Neural progenitor cell (in vitro differentiated cells): Measurements from ENCODE around the gene PSME3IP1. TPM values are rescaled to one million over a fixed set of nuclear protein-coding genes. Genes with fewer than 3 reads are reported as not detected.
A peak's percentile ranks its signal among the peaks of the same experiment; 100 is the strongest.

ENCODE experiments used
- DNase-seq: peaks from one replicate; pipeline ENCODE4 v3.0.0-alpha.2; 2016; ENCODE audit warnings: low spot score
- H2AFZ ChIP-seq: fragments of 200-600 bp; sonication (generic); replicated peaks from 2 replicates; pipeline ENCODE4 v1.6.1; 2016; ENCODE audit warnings: antibody characterized with exemption
- H3F3A ChIP-seq: fragments of 200-600 bp; sonication (generic); 2 replicates; pipeline ENCODE4 v1.6.1; 2016; ENCODE audit warnings: antibody characterized with exemption, low read depth
- H3K27ac ChIP-seq: fragments of 200-600 bp; sonication (generic); 2 replicates; pipeline ENCODE4 v1.5.1; 2016; ENCODE audit warnings: mild to moderate bottlenecking
- H3K27me3 ChIP-seq: fragments of 200-600 bp; sonication (generic); 2 replicates; pipeline ENCODE4 v1.6.1; 2016; ENCODE audit warnings: mild to moderate bottlenecking, moderate library complexity
- H3K36me3 ChIP-seq: fragments of 200-600 bp; sonication (generic); 2 replicates; pipeline ENCODE4 v1.5.1; 2016
- H3K4me1 ChIP-seq: fragments of 200-600 bp; sonication (generic); 2 replicates; pipeline ENCODE4 v1.6.1; 2016; ENCODE audit warnings: mixed run types
- H3K4me2 ChIP-seq: fragments of 200-600 bp; sonication (generic); 2 replicates; pipeline ENCODE4 v1.6.1; 2016
- H3K4me3 ChIP-seq: fragments of 200-600 bp; sonication (generic); 2 replicates; pipeline ENCODE4 v1.5.1; 2016
- H3K79me2 ChIP-seq: fragments of 200-600 bp; sonication (generic); 2 replicates; pipeline ENCODE4 v1.6.1; 2016; ENCODE audit warnings: low read depth
- H3K9ac ChIP-seq: fragments of 200-600 bp; sonication (generic); 2 replicates; pipeline ENCODE4 v1.6.1; 2016
- H3K9me3 ChIP-seq: fragments of 200-600 bp; sonication (generic); 2 replicates; pipeline ENCODE4 v1.5.1; 2016; ENCODE audit warnings: low read depth
- H4K20me1 ChIP-seq: fragments of 200-600 bp; sonication (generic); 2 replicates; pipeline ENCODE4 v1.6.1; 2016; ENCODE audit warnings: low read depth
- H3K27ac Mint-ChIP-seq: 3 replicates; pipeline ENCODE4 v1.8.0; 2021; ENCODE audit warnings: mixed read lengths
- H3K27me3 Mint-ChIP-seq: 2 replicates; pipeline ENCODE4 v1.8.0; 2022; ENCODE audit warnings: low read depth, mild to moderate bottlenecking, inconsistent platforms, moderate library complexity, mixed read lengths; ENCODE audit not compliant: insufficient read depth
- H3K36me3 Mint-ChIP-seq: 3 replicates; pipeline ENCODE4 v1.8.0; 2021; ENCODE audit warnings: mixed read lengths
- H3K4me1 Mint-ChIP-seq: 3 replicates; pipeline ENCODE4 v1.8.0; 2021; ENCODE audit warnings: mixed read lengths
- H3K4me3 Mint-ChIP-seq: 3 replicates; pipeline ENCODE4 v1.8.0; 2021; ENCODE audit warnings: mild to moderate bottlenecking, moderate library complexity, mixed read lengths
- H3K9me3 Mint-ChIP-seq: 3 replicates; pipeline ENCODE4 v1.8.0; 2020; ENCODE audit warnings: mixed read lengths
- EZH2 ChIP-seq: fragments of 200-600 bp; sonication (generic); IDR thresholded peaks from 2 replicates; pipeline ENCODE4 v1.6.1; 2017; ENCODE audit warnings: antibody characterized with exemption, mild to moderate bottlenecking, moderate library complexity
- EZH2phosphoT487 ChIP-seq: fragments of 200-600 bp; sonication (generic); IDR thresholded peaks from 2 replicates; pipeline ENCODE4 v1.6.1; 2017; ENCODE audit warnings: antibody characterized with exemption
- total RNA-seq: library from RNA; depleted of rRNA; stranded (reverse); fragments of >200 nt; gene quantifications from 2 replicates; pipeline ENCODE4 v1.2.3, GENCODE V29; 2015; ENCODE audit warnings: low replicate concordance
- TF ChIP-seq, protein P1 (sequence below): fragments of 200-600 bp; sonication (generic); IDR thresholded peaks from 2 replicates; pipeline ENCODE4 v1.5.1; 2017; ENCODE audit warnings: antibody characterized with exemption, mild to moderate bottlenecking

The PSME3IP1 gene
- total RNA-seq, 1 donor from 2014 or later: 184 TPM

DNA sequence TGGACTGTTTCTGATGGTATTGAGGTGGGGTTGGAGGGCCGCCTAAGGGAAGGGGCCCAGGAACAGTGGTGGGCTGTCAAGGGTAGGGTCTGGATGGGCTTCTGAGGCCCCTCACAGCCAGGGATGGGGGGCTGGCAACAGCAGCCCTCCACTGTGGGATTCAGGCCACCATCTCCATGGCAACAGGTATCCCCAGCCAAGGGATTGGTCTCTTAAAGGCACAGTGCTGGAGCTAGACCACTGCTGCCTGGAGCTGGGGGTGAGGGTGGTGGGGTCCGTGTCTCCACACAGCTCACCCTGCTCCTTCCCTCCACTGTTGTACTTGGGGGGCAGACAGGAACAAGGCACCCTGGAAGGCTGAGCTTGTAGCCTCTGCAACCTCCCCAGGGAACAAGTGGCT lies 41.8 kb downstream of the PSME3IP1 start:
- H3K4me3 Mint-ChIP-seq: no peak overlapping the region
- Histone ChIP-seq H3K27ac (no peak overlapping the region), H2AFZ (no peak overlapping the region), H3K27me3 (no peaks in the 10 kb centered on the region), H3K4me3 (no peak overlapping the region), H3K4me1 (peaks cover 24% of the 10 kb centered on the region), H3K9ac (no peak overlapping the region), H3K79me2 (no peaks in the 10 kb centered on the region), H3F3A (peaks cover 18% of the 10 kb centered on the region), H4K20me1 (no peaks in the 10 kb centered on the region), H3K4me2 (no peak overlapping the region), H3K9me3 (no peaks in the 10 kb centered on the region), H3K36me3 (no peaks in the 10 kb centered on the region)
- peak overlapping the region; percentile 72 for H3K27ac Mint-ChIP-seq
- TF ChIP-seq, protein P1, sequence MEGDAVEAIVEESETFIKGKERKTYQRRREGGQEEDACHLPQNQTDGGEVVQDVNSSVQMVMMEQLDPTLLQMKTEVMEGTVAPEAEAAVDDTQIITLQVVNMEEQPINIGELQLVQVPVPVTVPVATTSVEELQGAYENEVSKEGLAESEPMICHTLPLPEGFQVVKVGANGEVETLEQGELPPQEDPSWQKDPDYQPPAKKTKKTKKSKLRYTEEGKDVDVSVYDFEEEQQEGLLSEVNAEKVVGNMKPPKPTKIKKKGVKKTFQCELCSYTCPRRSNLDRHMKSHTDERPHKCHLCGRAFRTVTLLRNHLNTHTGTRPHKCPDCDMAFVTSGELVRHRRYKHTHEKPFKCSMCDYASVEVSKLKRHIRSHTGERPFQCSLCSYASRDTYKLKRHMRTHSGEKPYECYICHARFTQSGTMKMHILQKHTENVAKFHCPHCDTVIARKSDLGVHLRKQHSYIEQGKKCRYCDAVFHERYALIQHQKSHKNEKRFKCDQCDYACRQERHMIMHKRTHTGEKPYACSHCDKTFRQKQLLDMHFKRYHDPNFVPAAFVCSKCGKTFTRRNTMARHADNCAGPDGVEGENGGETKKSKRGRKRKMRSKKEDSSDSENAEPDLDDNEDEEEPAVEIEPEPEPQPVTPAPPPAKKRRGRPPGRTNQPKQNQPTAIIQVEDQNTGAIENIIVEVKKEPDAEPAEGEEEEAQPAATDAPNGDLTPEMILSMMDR: no peak
- TF ChIP-seq EZH2phosphoT487 (no peak), EZH2 (no peak)
- DNase-seq: no peak
- peaks cover 66% of the 10 kb centered on the region for H3K4me1 Mint-ChIP-seq
- no peaks in the 10 kb centered on the region for H3K9me3 Mint-ChIP-seq
- peaks cover 12% of the 10 kb centered on the region for H3K36me3 Mint-ChIP-seq
- H3K27me3 Mint-ChIP-seq: peaks cover 4% of the 10 kb centered on the region

DNA sequence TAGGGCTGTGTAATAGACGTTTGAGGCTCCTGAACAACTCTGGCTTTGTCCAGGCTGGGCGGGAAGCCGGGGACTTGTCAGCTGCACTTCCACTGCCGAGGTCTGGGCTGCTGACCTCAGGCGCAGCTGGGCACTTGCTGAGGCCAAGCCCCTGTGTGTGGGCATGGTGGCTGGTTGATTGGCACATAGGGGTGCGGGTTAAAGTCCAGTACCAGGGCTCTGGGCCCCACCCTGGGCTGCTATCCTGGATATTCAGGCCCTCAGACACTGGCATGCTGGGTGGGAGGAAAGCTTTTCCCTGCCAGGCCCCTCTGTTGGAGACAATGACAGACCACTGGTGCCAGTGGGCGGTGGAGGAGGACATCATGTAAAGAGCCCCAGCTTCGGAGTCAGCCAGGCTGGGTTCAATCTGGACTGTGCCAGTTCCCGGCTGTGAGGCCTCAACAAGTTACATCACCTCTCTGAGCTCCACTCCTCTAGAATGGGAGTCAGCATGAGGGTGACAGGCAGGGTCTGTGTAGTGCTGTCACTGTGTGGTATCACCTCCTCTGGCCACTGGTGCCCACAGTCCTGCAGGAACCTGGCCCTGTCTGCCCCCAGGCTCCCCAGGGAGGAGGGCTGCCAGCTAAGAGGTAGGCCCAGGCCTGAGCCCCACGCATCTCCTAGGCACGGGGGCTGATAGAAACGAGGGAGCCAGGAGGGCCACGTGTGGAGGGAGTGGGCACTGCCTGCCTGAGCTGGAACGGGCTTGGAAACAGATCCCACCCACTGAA lies 42.5 kb downstream of the PSME3IP1 start:
- no peaks in the 10 kb centered on the region for H3K79me2 ChIP-seq
- Mint-ChIP-seq H3K36me3 (peaks cover 11% of the 10 kb centered on the region), H3K4me3 (no peak overlapping the region), H3K9me3 (no peaks in the 10 kb centered on the region), H3K4me1 (peaks cover 61% of the 10 kb centered on the region), H3K27me3 (peaks cover 4% of the 10 kb centered on the region), H3K27ac (peak overlapping the region; percentile 72)
- H3K27me3 ChIP-seq: no peaks in the 10 kb centered on the region
- H3K9ac ChIP-seq: no peak overlapping the region
- no peaks in the 10 kb centered on the region for H4K20me1 ChIP-seq
- H3K9me3 ChIP-seq: no peaks in the 10 kb centered on the region
- TF ChIP-seq EZH2phosphoT487 (no peak), EZH2 (no peak)
- TF ChIP-seq, protein P1: no peak
- no peak for DNase-seq
- no peak overlapping the region for H3K4me2 ChIP-seq
- no peaks in the 10 kb centered on the region for H3K36me3 ChIP-seq
- no peak overlapping the region for H2AFZ ChIP-seq
- no peak overlapping the region for H3K4me3 ChIP-seq
- H3K4me1 ChIP-seq: peaks cover 24% of the 10 kb centered on the region
- peaks cover 17% of the 10 kb centered on the region for H3F3A ChIP-seq
- H3K27ac ChIP-seq: no peak overlapping the region

DNA sequence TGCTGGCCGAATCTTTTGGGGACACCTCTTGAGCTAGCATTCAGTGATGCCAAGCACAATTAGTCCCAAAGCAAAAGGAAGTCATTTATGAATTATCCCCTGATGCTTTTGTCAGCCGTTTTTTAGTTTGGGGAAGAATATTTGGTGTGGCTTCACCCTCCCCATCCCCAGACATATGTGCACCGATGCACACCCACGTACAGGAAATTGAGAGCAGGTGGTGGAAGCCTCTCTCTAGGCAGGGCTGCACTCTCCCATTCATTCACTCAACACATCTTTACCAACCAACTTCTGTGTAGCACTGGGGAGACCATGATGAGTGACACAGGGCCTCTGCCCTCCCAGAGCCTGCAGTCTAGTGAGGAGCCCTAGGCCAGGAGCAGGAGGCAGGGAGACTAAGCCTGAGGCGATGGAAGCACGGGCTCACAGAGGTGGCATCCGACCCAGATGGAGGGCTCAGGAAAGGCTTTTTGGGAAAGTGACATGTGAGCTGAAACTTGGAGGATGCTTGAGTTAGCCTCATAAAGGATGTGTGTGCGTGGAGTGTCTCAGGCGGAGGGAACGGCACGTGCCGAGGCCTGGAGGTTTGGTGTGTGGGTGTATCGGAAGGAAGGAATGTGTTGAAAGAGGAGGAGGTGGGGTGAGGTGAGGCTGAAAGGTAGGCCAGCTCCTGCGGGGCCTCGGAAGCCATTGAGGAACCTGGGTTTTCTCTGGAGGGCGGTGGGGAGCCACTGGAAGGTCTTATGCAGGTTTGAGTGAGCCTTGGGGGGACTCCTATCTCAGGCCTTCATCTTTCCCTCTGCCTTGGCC lies 43.8 kb downstream of the PSME3IP1 start:
- TF ChIP-seq, protein P1: no peak
- TF ChIP-seq EZH2: no peak
- TF ChIP-seq EZH2phosphoT487: no peak
- peaks cover 12% of the 10 kb centered on the region for H3K4me1 ChIP-seq

More for the DNA sequence above, 43.8 kb downstream of the PSME3IP1 start:
- Histone ChIP-seq H3F3A (peaks cover 9% of the 10 kb centered on the region), H3K79me2 (no peaks in the 10 kb centered on the region), H4K20me1 (no peaks in the 10 kb centered on the region), H3K36me3 (no peaks in the 10 kb centered on the region), H3K4me2 (no peak overlapping the region), H3K9me3 (no peaks in the 10 kb centered on the region), H3K9ac (no peak overlapping the region), H3K4me3 (no peak overlapping the region), H3K27me3 (no peaks in the 10 kb centered on the region), H2AFZ (no peak overlapping the region), H3K27ac (no peak overlapping the region)
- peaks cover 17% of the 10 kb centered on the region for H3K36me3 Mint-ChIP-seq
- no peak for DNase-seq
- peak overlapping the region; percentile 18 for H3K4me3 Mint-ChIP-seq
- peak overlapping the region; percentile 93 for H3K27ac Mint-ChIP-seq
- H3K9me3 Mint-ChIP-seq: no peaks in the 10 kb centered on the region
- peaks cover 48% of the 10 kb centered on the region for H3K4me1 Mint-ChIP-seq
- H3K27me3 Mint-ChIP-seq: peaks cover 4% of the 10 kb centered on the region
